ENCODE measurements around the gene KIF4A.
A peak's percentile ranks its signal among the peaks of the same experiment; 100 is the strongest.
"Not testable (repeated sequence)": the region's sequence is repeated elsewhere in the genome, so short reads cannot be mapped to it uniquely, and the experiment has no call there.

KIF4A gene

GRCh38 chrX:70386235-70386634 lies 96.3 kb downstream of the KIF4A start:
- no peak for DNase-seq (ENCODE audit: low spot score)

- DNase-seq (ENCODE audit: low spot score), result no peak
These were observed 109.0 kb downstream of the KIF4A start for GRCh38 chrX:70398899-70399298.

- not testable (repeated sequence) for DNase-seq (ENCODE audit: low spot score)
These were observed 110.3 kb downstream of the KIF4A start for GRCh38 chrX:70400181-70400580.

GRCh38 chrX:70402721-70403120 lies 112.8 kb downstream of the KIF4A start:
- DNase-seq (ENCODE audit: low spot score), result no peak

GRCh38 chrX:70405003-70405402 lies 115.1 kb downstream of the KIF4A start:
- no peak for DNase-seq (ENCODE audit: low spot score)

GRCh38 chrX:70410921-70411320 lies 121.0 kb downstream of the KIF4A start:
- no peak for DNase-seq (ENCODE audit: low spot score)

GRCh38 chrX:70411475-70411874 lies 121.6 kb downstream of the KIF4A start:
- no peak for DNase-seq (ENCODE audit: low spot score)

GRCh38 chrX:70421618-70422017 lies 131.7 kb downstream of the KIF4A start:
- DNase-seq (ENCODE audit: low spot score), result no peak

- peak; percentile 78 for DNase-seq (ENCODE audit: low spot score)
These were observed 133.0 kb downstream of the KIF4A start, which contains the start of gene GDPD2 for GRCh38 chrX:70422851-70423341. Gene GDPD2 (plus strand): TSS chrX:70423314. CDS start chrX:70424985, 1,671 bp downstream.

- no peak for DNase-seq (ENCODE audit: low spot score)
These were observed 134.2 kb downstream of the KIF4A start for GRCh38 chrX:70423936-70424675.

GRCh38 chrX:70424801-70425200 lies 134.9 kb downstream of the KIF4A start:
- no peak for DNase-seq (ENCODE audit: low spot score)

GRCh38 chrX:70426286-70427278 lies 136.7 kb downstream of the KIF4A start:
- DNase-seq (ENCODE audit: low spot score), result no peak

GRCh38 chrX:70427365-70427764 lies 137.5 kb downstream of the KIF4A start:
- DNase-seq (ENCODE audit: low spot score), result no peak

- DNase-seq (ENCODE audit: low spot score), result no peak
These were observed 139.9 kb downstream of the KIF4A start for GRCh38 chrX:70429759-70430158.

GRCh38 chrX:70432936-70433847 lies 143.3 kb downstream of the KIF4A start:
- no peak for DNase-seq (ENCODE audit: low spot score)

- peak; percentile 85 for DNase-seq (ENCODE audit: low spot score)
These were observed 144.0 kb downstream of the KIF4A start for GRCh38 chrX:70433848-70434351.

GRCh38 chrX:70434352-70434866 lies 144.5 kb downstream of the KIF4A start:
- DNase-seq (ENCODE audit: low spot score), result peak; percentile 86

- no peak for DNase-seq (ENCODE audit: low spot score)
These were observed 145.1 kb downstream of the KIF4A start for GRCh38 chrX:70434914-70435586.

GRCh38 chrX:70436343-70436742 lies 146.4 kb downstream of the KIF4A start:
- peak; percentile 73 for DNase-seq (ENCODE audit: low spot score)

GRCh38 chrX:70437011-70437410 lies 147.1 kb downstream of the KIF4A start:
- DNase-seq (ENCODE audit: low spot score), result no peak
